C4-2B (cell line): ENCODE measurements around the gene SLC25A2.

ENCODE experiments used
- ZFX ChIP-seq: fragments of 450-650 bp; IDR thresholded peaks from 2 replicates; pipeline ENCODE4 v1.6.1; 2017
- TF ChIP-seq, protein P1 (sequence below): fragments of 450-650 bp; conservative IDR thresholded peaks from 2 replicates; pipeline ENCODE4 v1.5.1; 2017; ENCODE audit warnings: mild to moderate bottlenecking

DNA sequence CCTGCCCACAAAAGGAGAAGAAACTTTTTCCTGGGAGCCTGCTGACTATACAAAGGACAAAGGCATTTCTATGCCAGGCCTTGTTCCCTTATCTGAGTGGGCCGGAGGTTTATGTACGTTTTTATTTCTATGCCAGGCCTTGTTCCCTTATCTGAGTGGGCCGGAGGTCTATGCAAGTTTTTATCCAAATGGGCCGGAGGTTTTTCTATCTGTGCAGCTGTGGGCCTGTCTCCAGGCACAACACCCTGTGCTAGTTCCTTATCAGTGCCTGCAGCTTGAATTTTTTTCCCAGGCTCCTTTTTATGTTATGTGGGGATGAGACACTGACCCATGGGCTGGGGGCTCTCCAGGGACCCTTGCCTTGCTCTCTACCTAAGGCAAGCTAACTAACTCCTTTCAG, 5.5 kb downstream of the SLC25A2 start:
- TF ChIP-seq, protein P1, sequence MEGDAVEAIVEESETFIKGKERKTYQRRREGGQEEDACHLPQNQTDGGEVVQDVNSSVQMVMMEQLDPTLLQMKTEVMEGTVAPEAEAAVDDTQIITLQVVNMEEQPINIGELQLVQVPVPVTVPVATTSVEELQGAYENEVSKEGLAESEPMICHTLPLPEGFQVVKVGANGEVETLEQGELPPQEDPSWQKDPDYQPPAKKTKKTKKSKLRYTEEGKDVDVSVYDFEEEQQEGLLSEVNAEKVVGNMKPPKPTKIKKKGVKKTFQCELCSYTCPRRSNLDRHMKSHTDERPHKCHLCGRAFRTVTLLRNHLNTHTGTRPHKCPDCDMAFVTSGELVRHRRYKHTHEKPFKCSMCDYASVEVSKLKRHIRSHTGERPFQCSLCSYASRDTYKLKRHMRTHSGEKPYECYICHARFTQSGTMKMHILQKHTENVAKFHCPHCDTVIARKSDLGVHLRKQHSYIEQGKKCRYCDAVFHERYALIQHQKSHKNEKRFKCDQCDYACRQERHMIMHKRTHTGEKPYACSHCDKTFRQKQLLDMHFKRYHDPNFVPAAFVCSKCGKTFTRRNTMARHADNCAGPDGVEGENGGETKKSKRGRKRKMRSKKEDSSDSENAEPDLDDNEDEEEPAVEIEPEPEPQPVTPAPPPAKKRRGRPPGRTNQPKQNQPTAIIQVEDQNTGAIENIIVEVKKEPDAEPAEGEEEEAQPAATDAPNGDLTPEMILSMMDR: no peak
- no peak for TF ChIP-seq ZFX
